Measurements from ENCODE around the gene KIF19. TPM values are rescaled to one million over a fixed set of nuclear protein-coding genes. Genes with fewer than 3 reads are reported as not detected.

KIF19 gene
- total and polyA plus RNA-seq, 2 of the 4 experiments (the other 2 are of a cell fraction) = not detected

DNA sequence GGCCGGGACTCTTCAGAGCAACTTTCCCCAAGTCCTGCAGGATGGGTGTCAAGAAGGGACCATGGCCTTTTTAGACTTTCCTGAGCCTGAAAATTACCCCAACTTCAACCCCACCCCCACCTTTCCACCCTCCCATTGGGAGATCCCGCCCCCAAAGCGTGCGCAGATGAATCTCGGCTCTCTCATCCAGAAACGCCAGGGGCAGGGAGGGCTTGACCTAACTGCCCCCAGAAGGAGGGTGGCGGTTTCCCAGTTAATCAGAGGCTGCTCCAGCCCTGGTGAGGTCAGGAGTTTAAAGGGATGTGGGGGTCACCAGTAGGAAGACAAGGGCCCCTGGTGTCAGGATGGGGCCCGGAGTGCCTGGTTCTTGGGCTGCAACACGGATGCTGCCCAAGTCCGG lies 480 bp downstream of the KIF19 start:
- BruUV-seq (replicated peaks) = no TSS peak

More for the DNA sequence above, 480 bp downstream of the KIF19 start:
- intact Hi-C loops (cut with micrococcal nuclease) (no loop called here), dilution Hi-C loops (cut with HindIII; ENCODE audit: low sequenced_read_pairs, unreplicated experiment) (no loop called here), in situ Hi-C loops (cut with MboI; ENCODE audit: low sequenced_read_pairs) (no loop called here)
- H3K9me3 ChIP-seq (ENCODE audit: control insufficient read depth, insufficient read depth, low read length) = peaks cover 2% of the 10 kb centered on the region; the same call in 1 of the 2 replicates
- CTCF ChIA-PET = no interaction called here
- WGBS, 2 experiments (ENCODE audit: extremely low coverage in 2 of 2, insufficient read length in 1 of 2) = 0% methylated on average over 1 of the region's 10 CpGs; no CpG with 5 or more reads in 1 of the 2 experiments
- no peak overlapping the region for H4K5ac ChIP-seq (ENCODE audit: low read depth, low read length)
- H3K4me2 ChIP-seq (ENCODE audit: low read depth, low read length) = peak overlapping the region; percentile 35; the same call in 1 of the 2 replicates
- no peak overlapping the region for H4K91ac ChIP-seq (ENCODE audit: insufficient read depth, low read depth, low read length)
- no peak overlapping the region for H3K23ac ChIP-seq (ENCODE audit: low read depth, low read length)
- H2AK9ac ChIP-seq (replicated peaks; ENCODE audit: low read depth, low read length, poor library complexity) = peak overlapping the region; percentile 52
- no peak overlapping the region for H3K18ac ChIP-seq (ENCODE audit: low read depth, low read length)
- no peak overlapping the region for H3K56ac ChIP-seq (ENCODE audit: extremely low read depth, insufficient read depth, low read length)
- peaks cover 8% of the 10 kb centered on the region for H3K27me3 ChIP-seq (ENCODE audit: control insufficient read depth, insufficient read depth, low read length)
- no peak overlapping the region for H3K14ac ChIP-seq (replicated peaks; ENCODE audit: low read depth, low read length)
- TF ChIP-seq MAFK (IDR thresholded peaks at IDR 0.05; ENCODE audit: low read depth, low read length) (no peak), RAD21 (IDR thresholded peaks at IDR 0.05; ENCODE audit: low read length) (no peak), CHD1 (IDR thresholded peaks at IDR 0.05; ENCODE audit: low read depth, low read length) (no peak), MAZ (IDR thresholded peaks at IDR 0.05; ENCODE audit: borderline replicate concordance, low read depth, low read length) (no peak), BHLHE40 (IDR thresholded peaks at IDR 0.05; ENCODE audit: low read depth, low read length) (no peak), MXI1 (IDR thresholded peaks at IDR 0.05; ENCODE audit: borderline replicate concordance, low read depth, low read length) (no peak), CEBPB (IDR thresholded peaks at IDR 0.05; ENCODE audit: low read depth, low read length) (no peak), RFX5 (IDR thresholded peaks at IDR 0.05; ENCODE audit: low read depth, low read length) (no peak), FOS (IDR thresholded peaks at IDR 0.05; ENCODE audit: low read depth, low read length) (no peak), POLR2A (IDR thresholded peaks at IDR 0.05; ENCODE audit: low read depth, low read length) (no peak), SMC3 (IDR thresholded peaks at IDR 0.05; ENCODE audit: low read depth, low read length) (no peak), RCOR1 (IDR thresholded peaks at IDR 0.05; ENCODE audit: insufficient replicate concordance, low read length) (no peak), NFE2L2 (IDR thresholded peaks at IDR 0.05; ENCODE audit: low read depth, low read length) (no peak)
- TF ChIP-seq, protein P1, sequence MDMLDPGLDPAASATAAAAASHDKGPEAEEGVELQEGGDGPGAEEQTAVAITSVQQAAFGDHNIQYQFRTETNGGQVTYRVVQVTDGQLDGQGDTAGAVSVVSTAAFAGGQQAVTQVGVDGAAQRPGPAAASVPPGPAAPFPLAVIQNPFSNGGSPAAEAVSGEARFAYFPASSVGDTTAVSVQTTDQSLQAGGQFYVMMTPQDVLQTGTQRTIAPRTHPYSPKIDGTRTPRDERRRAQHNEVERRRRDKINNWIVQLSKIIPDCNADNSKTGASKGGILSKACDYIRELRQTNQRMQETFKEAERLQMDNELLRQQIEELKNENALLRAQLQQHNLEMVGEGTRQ (IDR thresholded peaks at IDR 0.05; ENCODE audit: low read depth, low read length) = no peak
- TF ChIP-seq, protein P2, sequence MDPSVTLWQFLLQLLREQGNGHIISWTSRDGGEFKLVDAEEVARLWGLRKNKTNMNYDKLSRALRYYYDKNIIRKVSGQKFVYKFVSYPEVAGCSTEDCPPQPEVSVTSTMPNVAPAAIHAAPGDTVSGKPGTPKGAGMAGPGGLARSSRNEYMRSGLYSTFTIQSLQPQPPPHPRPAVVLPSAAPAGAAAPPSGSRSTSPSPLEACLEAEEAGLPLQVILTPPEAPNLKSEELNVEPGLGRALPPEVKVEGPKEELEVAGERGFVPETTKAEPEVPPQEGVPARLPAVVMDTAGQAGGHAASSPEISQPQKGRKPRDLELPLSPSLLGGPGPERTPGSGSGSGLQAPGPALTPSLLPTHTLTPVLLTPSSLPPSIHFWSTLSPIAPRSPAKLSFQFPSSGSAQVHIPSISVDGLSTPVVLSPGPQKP (IDR thresholded peaks at IDR 0.05; ENCODE audit: borderline replicate concordance, low read depth, low read length) = no peak
- TF ChIP-seq, protein P3, sequence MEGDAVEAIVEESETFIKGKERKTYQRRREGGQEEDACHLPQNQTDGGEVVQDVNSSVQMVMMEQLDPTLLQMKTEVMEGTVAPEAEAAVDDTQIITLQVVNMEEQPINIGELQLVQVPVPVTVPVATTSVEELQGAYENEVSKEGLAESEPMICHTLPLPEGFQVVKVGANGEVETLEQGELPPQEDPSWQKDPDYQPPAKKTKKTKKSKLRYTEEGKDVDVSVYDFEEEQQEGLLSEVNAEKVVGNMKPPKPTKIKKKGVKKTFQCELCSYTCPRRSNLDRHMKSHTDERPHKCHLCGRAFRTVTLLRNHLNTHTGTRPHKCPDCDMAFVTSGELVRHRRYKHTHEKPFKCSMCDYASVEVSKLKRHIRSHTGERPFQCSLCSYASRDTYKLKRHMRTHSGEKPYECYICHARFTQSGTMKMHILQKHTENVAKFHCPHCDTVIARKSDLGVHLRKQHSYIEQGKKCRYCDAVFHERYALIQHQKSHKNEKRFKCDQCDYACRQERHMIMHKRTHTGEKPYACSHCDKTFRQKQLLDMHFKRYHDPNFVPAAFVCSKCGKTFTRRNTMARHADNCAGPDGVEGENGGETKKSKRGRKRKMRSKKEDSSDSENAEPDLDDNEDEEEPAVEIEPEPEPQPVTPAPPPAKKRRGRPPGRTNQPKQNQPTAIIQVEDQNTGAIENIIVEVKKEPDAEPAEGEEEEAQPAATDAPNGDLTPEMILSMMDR (conservative IDR thresholded peaks at IDR 0.05; ENCODE audit: low read depth, low read length) = no peak
- H2BK5ac ChIP-seq (ENCODE audit: low read depth, low read length, poor library complexity, severe bottlenecking) = no peak overlapping the region
- no peaks in the 10 kb centered on the region for H3K79me1 ChIP-seq (ENCODE audit: low read depth in 1 of 2, low read length in 2 of 2)
- no peak for ATAC-seq (ENCODE audit: low read depth)
- H2BK15ac ChIP-seq (ENCODE audit: low read depth, low read length) = no peak overlapping the region
- H2AK5ac ChIP-seq (ENCODE audit: low read depth, low read length) = no peak overlapping the region
- no peak overlapping the region for H2AFZ ChIP-seq (replicated peaks; ENCODE audit: low read length, poor library complexity)
- no peak overlapping the region for H4K8ac ChIP-seq (ENCODE audit: low read depth in 2 of 2, low read length in 2 of 2)
- H3K27ac ChIP-seq (ENCODE audit: insufficient read depth, low read length) = no peak overlapping the region
- no peak overlapping the region for H2BK20ac ChIP-seq (ENCODE audit: low read depth, low read length)
- no peak overlapping the region for H3K9ac ChIP-seq (ENCODE audit: low read depth, low read length)
- no peak overlapping the region for H3K4ac ChIP-seq (ENCODE audit: low read depth, low read length)
- POLR2A ChIA-PET (ENCODE audit: unreplicated experiment) = no interaction called here
- no peaks in the 10 kb centered on the region for H3K9me1 ChIP-seq (ENCODE audit: insufficient read depth, low read length)
- no peak overlapping the region for H3K4me3 ChIP-seq (ENCODE audit: insufficient read depth, low read depth, low read length)
- no peaks in the 10 kb centered on the region for H3K4me1 ChIP-seq (ENCODE audit: control insufficient read depth, insufficient read depth, low read length)
- no peaks in the 10 kb centered on the region for H3K36me3 ChIP-seq (ENCODE audit: control insufficient read depth, insufficient read depth, low read length)
- H2BK120ac ChIP-seq (ENCODE audit: low read depth, low read length) = no peak overlapping the region
- no peaks in the 10 kb centered on the region for H4K20me1 ChIP-seq (ENCODE audit: insufficient read depth, low read length)
- no peak for DNase-seq
